ENCODE data around the gene FGF14.

Gene FGF14

DNA sequence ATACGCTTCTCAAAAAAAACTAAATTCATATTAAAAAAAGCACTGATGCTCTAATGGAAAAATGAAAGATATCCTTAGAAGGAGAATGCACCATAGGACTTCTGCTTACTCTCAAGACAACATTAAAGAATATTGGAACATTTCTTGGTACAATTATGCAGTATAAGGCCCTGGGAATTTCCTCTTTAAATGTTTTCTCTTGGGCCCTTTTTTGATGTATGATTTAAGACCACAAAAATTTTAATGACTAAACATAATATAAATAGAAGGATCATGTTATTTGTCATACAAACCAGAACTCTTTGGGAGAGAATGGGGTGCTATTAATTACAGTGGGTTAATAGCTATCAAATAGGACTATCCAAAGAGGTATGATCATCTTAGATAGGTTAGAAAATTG is 403.7 kb downstream of the FGF14 start:
- DNase-seq (ENCODE audit: low read depth) = no peak
- no peak overlapping the region for H3K4me3 ChIP-seq (ENCODE audit: low read depth, low read length)
- TF ChIP-seq CTCF (IDR thresholded peaks at IDR 0.05; ENCODE audit: low read depth, low read length, missing control alignments) = no peak

GRCh38 chr13:101996954-101997353 is 404.9 kb downstream of the FGF14 start:
- no peak for TF ChIP-seq CTCF (IDR thresholded peaks at IDR 0.05; ENCODE audit: low read depth, low read length, missing control alignments)
- H3K4me3 ChIP-seq (ENCODE audit: low read depth, low read length) = no peak overlapping the region
- no peak for DNase-seq (ENCODE audit: low read depth)

DNA sequence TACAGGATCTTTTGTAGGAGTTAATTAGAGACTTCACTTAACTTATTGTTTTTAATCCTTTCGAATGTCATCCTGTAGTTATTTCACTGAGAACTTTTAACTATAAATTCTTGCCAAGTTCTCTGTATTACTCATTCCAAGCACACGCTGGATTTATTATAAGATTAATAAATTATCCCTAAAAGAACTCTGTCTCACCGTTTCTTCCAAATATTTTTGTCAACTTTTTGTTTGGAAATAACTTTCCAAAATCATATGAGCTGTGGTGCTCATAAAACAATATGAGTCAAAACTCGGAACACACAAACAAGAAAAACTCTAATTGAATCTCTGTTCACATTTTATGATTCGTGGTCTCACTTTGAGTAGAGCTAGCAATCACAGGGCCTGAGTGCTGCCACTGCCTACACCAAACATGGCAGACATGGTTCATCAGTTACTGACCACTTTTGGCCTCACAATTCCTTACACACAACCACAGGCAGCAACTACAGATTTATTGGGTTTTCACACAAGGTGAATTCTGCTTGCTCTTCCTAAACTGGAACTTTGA is 412.0 kb downstream of the FGF14 start:
- H3K4me3 ChIP-seq (ENCODE audit: low read depth, low read length) = no peak overlapping the region
- TF ChIP-seq CTCF (IDR thresholded peaks at IDR 0.05; ENCODE audit: low read depth, low read length, missing control alignments) = no peak
- DNase-seq (ENCODE audit: low read depth) = no peak

DNA sequence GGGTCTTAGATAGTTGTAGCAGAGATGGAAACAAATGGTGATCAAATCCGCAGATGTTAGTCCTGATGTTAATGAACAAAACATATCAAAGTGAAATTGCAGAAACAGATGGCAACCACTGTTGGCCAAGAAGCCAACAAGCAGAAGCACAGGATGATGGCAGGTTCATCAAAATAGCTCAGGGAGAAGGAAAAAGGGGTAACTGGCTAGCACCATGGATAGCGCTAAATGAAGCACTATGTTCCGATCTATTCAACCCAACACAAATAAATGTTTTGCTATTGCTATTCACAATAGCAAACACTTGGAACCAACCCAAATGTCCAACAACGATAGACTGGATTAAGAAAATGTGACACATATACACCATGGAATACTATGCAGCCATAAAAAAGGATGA is 413.7 kb downstream of the FGF14 start:
- DNase-seq (ENCODE audit: low read depth) = no peak
- H3K4me3 ChIP-seq (ENCODE audit: low read depth, low read length) = no peak overlapping the region
- TF ChIP-seq CTCF (IDR thresholded peaks at IDR 0.05; ENCODE audit: low read depth, low read length, missing control alignments) = no peak

GRCh38 chr13:101986316-101986715 is 415.5 kb downstream of the FGF14 start:
- TF ChIP-seq CTCF (IDR thresholded peaks at IDR 0.05; ENCODE audit: low read depth, low read length, missing control alignments) = no peak
- H3K4me3 ChIP-seq (ENCODE audit: low read depth, low read length) = no peak overlapping the region
- no peak for DNase-seq (ENCODE audit: low read depth)

GRCh38 chr13:101985321-101985720 is 416.5 kb downstream of the FGF14 start:
- no peak for DNase-seq (ENCODE audit: low read depth)
- H3K4me3 ChIP-seq (ENCODE audit: low read depth, low read length) = no peak overlapping the region
- TF ChIP-seq CTCF (IDR thresholded peaks at IDR 0.05; ENCODE audit: low read depth, low read length, missing control alignments) = no peak

DNA sequence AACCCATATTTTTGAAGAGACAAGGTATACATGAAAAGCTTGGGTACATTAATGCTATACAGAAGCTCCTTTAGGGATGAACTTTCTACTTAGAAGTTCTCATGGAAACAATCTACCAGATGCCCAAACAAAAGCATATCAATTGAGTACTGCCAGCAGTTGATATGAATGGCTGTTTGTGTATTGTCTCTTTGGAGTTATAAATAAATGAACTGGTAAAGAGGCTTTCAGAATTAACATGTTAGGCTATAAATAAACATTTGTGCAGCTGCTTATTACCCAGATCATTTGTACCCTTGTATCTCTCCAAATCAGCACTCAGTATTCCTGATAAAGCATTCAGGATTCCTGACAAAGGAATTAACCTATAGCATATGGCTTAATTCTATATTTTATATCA is 418.9 kb downstream of the FGF14 start:
- H3K4me3 ChIP-seq (ENCODE audit: low read depth, low read length) = no peak overlapping the region
- TF ChIP-seq CTCF (IDR thresholded peaks at IDR 0.05; ENCODE audit: low read depth, low read length, missing control alignments) = no peak
- DNase-seq (ENCODE audit: low read depth) = no peak
